Mesenchymal stem cell (in vitro differentiated cells and primary cell): ENCODE data around the gene MVB12A.
A peak's percentile ranks its signal among the peaks of the same experiment; 100 is the strongest.

Experiments
- DNase-seq: peaks from one replicate; pipeline ENCODE4 v3.0.0-alpha.2; 2013
- H2AFZ ChIP-seq: one replicate; pipeline ENCODE4 v1.6.1; 2013; ENCODE audit warnings: low read depth, mild to moderate bottlenecking, control low read depth, inconsistent platforms, low read length, moderate library complexity
- H2AK5ac ChIP-seq: 2 replicates; pipeline ENCODE4 v1.6.1; 2013; ENCODE audit warnings: low read length, moderate library complexity, mild to moderate bottlenecking, inconsistent platforms; ENCODE audit not compliant: severe bottlenecking
- H2BK120ac ChIP-seq: one replicate; pipeline ENCODE4 v1.6.1; 2013; ENCODE audit warnings: low read depth, mild to moderate bottlenecking, inconsistent platforms, low read length, moderate library complexity
- H2BK12ac ChIP-seq, 2 experiments: one replicate each; pipeline ENCODE4 v1.6.1; 2013; ENCODE audit warnings: inconsistent platforms in 2 of 2, low read length in 2 of 2, mild to moderate bottlenecking in 2 of 2, moderate library complexity in 2 of 2, control low read depth in 1 of 2
- H2BK15ac ChIP-seq: one replicate; pipeline ENCODE4 v1.6.1; 2013; ENCODE audit warnings: mild to moderate bottlenecking, low read depth, inconsistent platforms; ENCODE audit not compliant: poor library complexity, severe bottlenecking
- H2BK5ac ChIP-seq: 2 replicates; pipeline ENCODE4 v1.6.1; 2013; ENCODE audit warnings: low read depth, mild to moderate bottlenecking, low read length, control low read depth, inconsistent platforms; ENCODE audit not compliant: poor library complexity, severe bottlenecking
- H3K14ac ChIP-seq, 2 experiments: one replicate each; pipeline ENCODE4 v1.6.1; 2013; ENCODE audit warnings: inconsistent platforms in 2 of 2, low read length in 2 of 2, control low read depth in 1 of 2, mild to moderate bottlenecking in 1 of 2, moderate library complexity in 1 of 2
- H3K18ac ChIP-seq, 2 experiments: one replicate each; pipeline ENCODE4 v1.6.1; 2013; ENCODE audit warnings: inconsistent platforms in 2 of 2, low read length in 2 of 2, control low read depth in 1 of 2, low read depth in 1 of 2, mild to moderate bottlenecking in 1 of 2
- H3K23ac ChIP-seq, 2 experiments: one replicate each; pipeline ENCODE4 v1.6.1; 2013; ENCODE audit warnings: inconsistent platforms in 2 of 2, low read length in 2 of 2, mild to moderate bottlenecking in 2 of 2, moderate library complexity in 2 of 2, control low read depth in 1 of 2
- H3K27ac ChIP-seq: 2 replicates; pipeline ENCODE4 v1.5.1; 2013; ENCODE audit warnings: mild to moderate bottlenecking, moderate library complexity, low read length, control low read depth, inconsistent platforms; ENCODE audit not compliant: poor library complexity, severe bottlenecking
- H3K27me3 ChIP-seq, 2 experiments: 2 replicates each; pipeline versions ENCODE4 v1.6.1 to v1.7.0; 2013; ENCODE audit warnings: low read length in 2 of 2, mild to moderate bottlenecking in 2 of 2, moderate library complexity in 2 of 2, control low read depth in 1 of 2, inconsistent platforms in 1 of 2; ENCODE audit not compliant: control insufficient read depth in 1 of 2, insufficient read depth in 1 of 2
- H3K36me3 ChIP-seq, 2 experiments: 2 replicates each; pipeline versions ENCODE4 v1.6.1 to v1.7.0; 2013; ENCODE audit warnings: low read length in 2 of 2, control low read depth in 1 of 2, inconsistent platforms in 1 of 2, low read depth in 1 of 2, mild to moderate bottlenecking in 1 of 2; ENCODE audit not compliant: insufficient read depth in 2 of 2, control insufficient read depth in 1 of 2
- H3K4ac ChIP-seq, 2 experiments: one replicate each; pipeline ENCODE4 v1.6.1; 2013; ENCODE audit warnings: inconsistent platforms in 2 of 2, low read length in 2 of 2, mild to moderate bottlenecking in 2 of 2, moderate library complexity in 2 of 2, control low read depth in 1 of 2, low read depth in 1 of 2
- H3K4me1 ChIP-seq: 2 replicates; pipeline ENCODE4 v1.6.1; 2013; ENCODE audit warnings: low read depth, low read length, control low read depth; ENCODE audit not compliant: control insufficient read depth, insufficient read depth
- H3K4me2 ChIP-seq: 2 replicates; pipeline ENCODE4 v1.6.1; 2013; ENCODE audit warnings: low read length, mild to moderate bottlenecking, inconsistent platforms; ENCODE audit not compliant: poor library complexity, severe bottlenecking
- H3K4me3 ChIP-seq, 2 experiments: 2 replicates each; pipeline versions ENCODE4 v1.5.1 to v1.7.0; 2013; ENCODE audit warnings: low read length in 2 of 2, mild to moderate bottlenecking in 2 of 2, control low read depth in 1 of 2, low read depth in 1 of 2; ENCODE audit not compliant: insufficient read depth in 1 of 2
- H3K79me1 ChIP-seq: replicated peaks from 2 replicates; pipeline ENCODE4 v1.6.1; 2013; ENCODE audit warnings: mild to moderate bottlenecking, control low read depth, low read length, inconsistent platforms; ENCODE audit not compliant: poor library complexity, severe bottlenecking
- H3K9ac ChIP-seq: 2 replicates; pipeline ENCODE4 v1.7.0; 2013; ENCODE audit warnings: mild to moderate bottlenecking, low read length, moderate library complexity
- H3K9me3 ChIP-seq: 2 replicates; pipeline ENCODE4 v1.7.0; 2013; ENCODE audit warnings: mild to moderate bottlenecking, low read length; ENCODE audit not compliant: control insufficient read depth
- H4K8ac ChIP-seq: one replicate; pipeline ENCODE4 v1.6.1; 2013; ENCODE audit warnings: inconsistent platforms, mild to moderate bottlenecking, low read length, moderate library complexity
- H4K91ac ChIP-seq: one replicate; pipeline ENCODE4 v1.6.1; 2013; ENCODE audit warnings: mild to moderate bottlenecking, low read length, inconsistent platforms
- WGBS: methylation state at CpG from one replicate; pipeline ENCODE4 v1.1.7; 2013; ENCODE audit warnings: mixed read lengths; 5-methylcytosine and 5-hydroxymethylcytosine counted together

Gene MVB12A

GRCh38 chr19:17436874-17437267 is 17.0 kb downstream of the MVB12A start:
- Histone ChIP-seq H3K14ac (no peak overlapping the region), H3K4me3 (no peak overlapping the region), H3K79me1 (no peaks in the 10 kb centered on the region), H2BK5ac (no peak overlapping the region), H2BK15ac (no peak overlapping the region), H3K4ac (no peak overlapping the region), H3K4me2 (no peak overlapping the region), H3K9me3 (no peaks in the 10 kb centered on the region), H3K27ac (no peak overlapping the region), H3K36me3 (no peaks in the 10 kb centered on the region), H2AK5ac (no peak overlapping the region), H2BK120ac (no peak overlapping the region), H2AFZ (no peak overlapping the region), H3K23ac (no peak overlapping the region), H4K91ac (no peak overlapping the region), H4K8ac (no peak overlapping the region), H3K27me3 (peaks cover 5% of the 10 kb centered on the region in 2 experiments), H3K4me1 (no peaks in the 10 kb centered on the region), H3K9ac (no peak overlapping the region), H3K18ac (no peak overlapping the region), H2BK12ac (no peak overlapping the region)
- no peak for DNase-seq
- WGBS: 84% methylated on average over 4 of the region's 7 CpGs

GRCh38 chr19:17441241-17442021 is 21.6 kb downstream of the MVB12A start:
- Histone ChIP-seq H2BK15ac (no peak overlapping the region), H2BK12ac (no peak overlapping the region), H3K23ac (no peak overlapping the region), H3K27me3 (peaks cover 8 to 14% of the 10 kb centered on the region in 2 experiments), H4K8ac (no peak overlapping the region), H3K9me3 (no peaks in the 10 kb centered on the region), H3K36me3 (no peaks in the 10 kb centered on the region), H2BK5ac (no peak overlapping the region), H2BK120ac (no peak overlapping the region), H4K91ac (no peak overlapping the region), H2AK5ac (no peak overlapping the region), H3K79me1 (no peaks in the 10 kb centered on the region), H3K9ac (no peak overlapping the region), H3K18ac (no peak overlapping the region), H2AFZ (no peak overlapping the region), H3K4me1 (no peaks in the 10 kb centered on the region), H3K4ac (no peak overlapping the region), H3K27ac (no peak overlapping the region), H3K4me2 (no peak overlapping the region), H3K4me3 (no peak overlapping the region), H3K14ac (no peak overlapping the region)
- WGBS: 60% methylated on average over 7 of the region's 8 CpGs
- peak; percentile 39 for DNase-seq

- Histone ChIP-seq H2AFZ (no peak overlapping the region), H2BK120ac (no peak overlapping the region)
- 95% methylated on average over 1 of the region's 1 CpG for WGBS
Measured at GRCh38 chr19:17445526-17446165, 25.8 kb downstream of the MVB12A start.

GRCh38 chr19:17447704-17448130 is 27.9 kb downstream of the MVB12A start:
- H3K27me3 ChIP-seq: peaks cover 30% of the 10 kb centered on the region in 2 experiments
- no peak overlapping the region for H4K91ac ChIP-seq
- 28% methylated on average over 5 of the region's 5 CpGs for WGBS
- H3K79me1 ChIP-seq: no peaks in the 10 kb centered on the region
- H3K4me3 ChIP-seq: peak overlapping the region in 1 of 2 experiments; percentile 46
- no peak overlapping the region for H2BK120ac ChIP-seq
- H3K9me3 ChIP-seq: no peaks in the 10 kb centered on the region
- H2BK12ac ChIP-seq: no peak overlapping the region
- no peak overlapping the region for H3K9ac ChIP-seq
- no peak overlapping the region for H2AK5ac ChIP-seq
- peaks cover 9% of the 10 kb centered on the region for H3K4me1 ChIP-seq
- H3K18ac ChIP-seq: no peak overlapping the region
- H3K23ac ChIP-seq: peak overlapping the region in 1 of 2 experiments; percentile 53
- no peak overlapping the region for H2BK15ac ChIP-seq
- peak overlapping the region in 1 of 2 experiments; percentile 31 for H3K14ac ChIP-seq
- no peak overlapping the region for H2BK5ac ChIP-seq
- no peak overlapping the region for H3K27ac ChIP-seq
- peak overlapping the region; percentile 61 for H4K8ac ChIP-seq
- H3K36me3 ChIP-seq: no peaks in the 10 kb centered on the region
- DNase-seq: no peak
- no peak overlapping the region for H2AFZ ChIP-seq
- no peak overlapping the region for H3K4ac ChIP-seq
- peak overlapping the region; percentile 90 for H3K4me2 ChIP-seq

More at GRCh38 chr19:17445526-17446165, 25.8 kb downstream of the MVB12A start:
- H3K9ac ChIP-seq: no peak overlapping the region
- H3K23ac ChIP-seq: no peak overlapping the region
- H3K4me3 ChIP-seq: no peak overlapping the region
- DNase-seq: no peak
- H2BK5ac ChIP-seq: no peak overlapping the region
- H2BK12ac ChIP-seq: no peak overlapping the region
- no peak overlapping the region for H2AK5ac ChIP-seq
- H3K36me3 ChIP-seq: no peaks in the 10 kb centered on the region
- peaks cover 9% of the 10 kb centered on the region for H3K4me1 ChIP-seq
- no peaks in the 10 kb centered on the region for H3K9me3 ChIP-seq
- no peak overlapping the region for H3K27ac ChIP-seq
- H3K4me2 ChIP-seq: no peak overlapping the region
- no peak overlapping the region for H3K18ac ChIP-seq
- H3K14ac ChIP-seq: no peak overlapping the region
- no peak overlapping the region for H4K91ac ChIP-seq
- H4K8ac ChIP-seq: no peak overlapping the region
- H2BK15ac ChIP-seq: no peak overlapping the region
- H3K79me1 ChIP-seq: no peaks in the 10 kb centered on the region
- peaks cover 23 to 29% of the 10 kb centered on the region in 2 experiments for H3K27me3 ChIP-seq
- no peak overlapping the region for H3K4ac ChIP-seq
